ENCODE results near the gene TBPL1.
"Not testable (repeated sequence)": the region's sequence is repeated elsewhere in the genome, so short reads cannot be mapped to it uniquely, and the experiment has no call there.

Gene TBPL1

DNA sequence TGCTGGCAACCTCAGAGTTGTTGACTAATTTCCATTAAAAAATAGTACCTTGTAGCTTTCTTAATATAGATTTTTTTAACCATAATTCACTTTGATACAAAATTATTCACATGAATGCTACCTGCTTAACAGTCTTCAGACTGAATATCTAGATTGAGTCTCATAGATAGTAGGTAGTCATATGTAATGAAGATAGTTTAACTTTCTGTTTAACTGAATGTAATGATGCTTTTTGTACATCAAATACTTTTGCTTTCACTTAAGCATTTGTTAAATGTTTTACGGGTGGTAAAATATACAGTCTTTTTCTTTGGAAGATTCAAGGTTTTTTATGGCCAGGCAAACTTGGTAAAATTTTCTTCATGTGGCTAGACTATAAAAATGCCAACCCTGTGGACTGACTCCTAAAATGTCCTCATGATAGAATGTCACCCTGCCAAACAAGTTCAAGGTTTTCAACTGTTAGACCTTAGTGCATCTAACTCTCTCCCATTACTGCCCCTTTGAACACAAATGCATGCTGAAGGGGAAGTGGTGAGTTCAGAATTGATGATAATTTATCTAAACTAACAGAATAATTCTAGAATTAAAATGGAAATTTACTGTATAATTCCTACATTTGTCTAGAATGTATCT is 16.4 kb downstream of the TBPL1 start:
- DNase-seq (ENCODE audit: insufficient read length, low spot score), result no peak
- TF ChIP-seq POU2F2 (IDR thresholded peaks at IDR 0.05; ENCODE audit: low read depth, low read length) (no peak), SPI1 (IDR thresholded peaks at IDR 0.05; ENCODE audit: low read depth, low read length) (no peak), POLR2AphosphoS5 (IDR thresholded peaks at IDR 0.05; ENCODE audit: low read depth, low read length) (no peak), POLR2A (IDR thresholded peaks at IDR 0.05; ENCODE audit: low read depth, low read length) (no peak), TAF1 (IDR thresholded peaks at IDR 0.05; ENCODE audit: low read depth, low read length) (no peak), PAX5 (IDR thresholded peaks at IDR 0.05; ENCODE audit: insufficient read depth, low read length, severe bottlenecking) (no peak)
- FAIRE-seq, result no peak

DNA sequence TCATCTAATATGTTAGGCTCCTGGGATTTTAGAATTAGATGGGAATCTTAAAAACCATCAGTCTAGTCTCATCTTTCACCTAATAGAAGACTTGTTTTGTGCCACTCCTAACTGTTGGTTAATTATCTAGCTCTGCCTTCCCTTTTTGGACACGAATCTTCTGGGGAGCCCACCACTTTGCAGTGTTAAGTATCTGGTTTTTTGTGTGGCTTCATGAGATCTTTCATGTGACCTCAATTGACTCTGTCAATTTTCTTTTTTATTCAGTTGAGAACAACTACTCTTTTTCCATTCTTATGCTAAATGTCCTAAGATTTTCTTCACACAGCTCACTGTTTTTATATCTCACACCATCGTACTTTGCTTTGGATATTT is 16.9 kb downstream of the TBPL1 start:
- FAIRE-seq (no peak), DNase-seq (ENCODE audit: insufficient read length, low spot score) (no peak)
- TF ChIP-seq PAX5 (IDR thresholded peaks at IDR 0.05; ENCODE audit: insufficient read depth, low read length, severe bottlenecking), result no peak
- TF ChIP-seq TAF1 (IDR thresholded peaks at IDR 0.05; ENCODE audit: low read depth, low read length), result no peak
- TF ChIP-seq POLR2AphosphoS5 (IDR thresholded peaks at IDR 0.05; ENCODE audit: low read depth, low read length), result no peak
- TF ChIP-seq POU2F2 (IDR thresholded peaks at IDR 0.05; ENCODE audit: low read depth, low read length), result no peak
- no peak for TF ChIP-seq SPI1 (IDR thresholded peaks at IDR 0.05; ENCODE audit: low read depth, low read length)
- no peak for TF ChIP-seq POLR2A (IDR thresholded peaks at IDR 0.05; ENCODE audit: low read depth, low read length)

DNA sequence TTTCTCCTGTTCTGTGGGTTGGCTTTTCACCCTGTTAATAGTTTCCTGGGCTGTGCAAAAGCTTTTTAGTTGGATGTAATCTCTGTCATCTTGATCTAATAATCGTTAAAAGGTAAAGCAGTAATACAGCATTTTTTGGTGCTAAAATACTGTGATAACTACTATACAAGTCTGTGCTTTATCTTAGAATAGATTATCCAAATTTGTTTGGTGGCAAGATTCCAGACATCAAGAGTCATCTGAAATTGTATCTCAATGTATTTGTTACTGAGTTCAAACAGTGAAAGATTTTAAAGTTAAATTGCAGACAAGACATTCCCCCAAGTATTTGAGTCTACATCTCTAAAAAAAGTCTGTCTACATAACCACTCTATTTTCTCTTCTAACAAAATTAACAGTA is 18.8 kb downstream of the TBPL1 start:
- no peak for DNase-seq (ENCODE audit: insufficient read length, low spot score)
- no peak for FAIRE-seq
- no peak for TF ChIP-seq PAX5 (IDR thresholded peaks at IDR 0.05; ENCODE audit: insufficient read depth, low read length, severe bottlenecking)
- TF ChIP-seq POU2F2 (IDR thresholded peaks at IDR 0.05; ENCODE audit: low read depth, low read length), result no peak
- TF ChIP-seq SPI1 (IDR thresholded peaks at IDR 0.05; ENCODE audit: low read depth, low read length), result no peak
- TF ChIP-seq POLR2A (IDR thresholded peaks at IDR 0.05; ENCODE audit: low read depth, low read length), result no peak
- TF ChIP-seq TAF1 (IDR thresholded peaks at IDR 0.05; ENCODE audit: low read depth, low read length), result no peak
- no peak for TF ChIP-seq POLR2AphosphoS5 (IDR thresholded peaks at IDR 0.05; ENCODE audit: low read depth, low read length)

DNA sequence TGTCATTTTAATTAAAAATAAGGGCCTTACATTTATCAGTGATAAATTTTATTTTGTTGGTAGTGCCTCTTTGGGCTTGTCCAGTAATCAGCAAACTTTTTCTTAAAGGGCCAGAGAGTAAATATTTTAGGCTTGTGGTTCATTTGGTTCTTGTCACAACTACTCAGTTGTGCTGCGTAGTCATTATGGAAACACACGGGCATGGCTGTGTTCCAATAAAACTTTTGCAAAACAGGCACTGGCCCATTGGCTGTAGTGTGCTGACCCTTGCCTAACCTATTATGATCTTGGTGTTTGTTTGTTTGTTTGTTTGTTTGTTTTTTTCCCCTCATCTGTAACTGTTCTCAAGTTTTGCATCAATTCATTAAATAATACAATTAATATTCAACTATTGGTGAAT is 19.4 kb downstream of the TBPL1 start:
- DNase-seq (ENCODE audit: insufficient read length, low spot score) (no peak), FAIRE-seq (peak; percentile 59)
- no peak for TF ChIP-seq POU2F2 (IDR thresholded peaks at IDR 0.05; ENCODE audit: low read depth, low read length)
- TF ChIP-seq PAX5 (IDR thresholded peaks at IDR 0.05; ENCODE audit: insufficient read depth, low read length, severe bottlenecking), result no peak
- no peak for TF ChIP-seq POLR2A (IDR thresholded peaks at IDR 0.05; ENCODE audit: low read depth, low read length)
- TF ChIP-seq TAF1 (IDR thresholded peaks at IDR 0.05; ENCODE audit: low read depth, low read length), result no peak
- TF ChIP-seq SPI1 (IDR thresholded peaks at IDR 0.05; ENCODE audit: low read depth, low read length), result no peak
- no peak for TF ChIP-seq POLR2AphosphoS5 (IDR thresholded peaks at IDR 0.05; ENCODE audit: low read depth, low read length)

DNA sequence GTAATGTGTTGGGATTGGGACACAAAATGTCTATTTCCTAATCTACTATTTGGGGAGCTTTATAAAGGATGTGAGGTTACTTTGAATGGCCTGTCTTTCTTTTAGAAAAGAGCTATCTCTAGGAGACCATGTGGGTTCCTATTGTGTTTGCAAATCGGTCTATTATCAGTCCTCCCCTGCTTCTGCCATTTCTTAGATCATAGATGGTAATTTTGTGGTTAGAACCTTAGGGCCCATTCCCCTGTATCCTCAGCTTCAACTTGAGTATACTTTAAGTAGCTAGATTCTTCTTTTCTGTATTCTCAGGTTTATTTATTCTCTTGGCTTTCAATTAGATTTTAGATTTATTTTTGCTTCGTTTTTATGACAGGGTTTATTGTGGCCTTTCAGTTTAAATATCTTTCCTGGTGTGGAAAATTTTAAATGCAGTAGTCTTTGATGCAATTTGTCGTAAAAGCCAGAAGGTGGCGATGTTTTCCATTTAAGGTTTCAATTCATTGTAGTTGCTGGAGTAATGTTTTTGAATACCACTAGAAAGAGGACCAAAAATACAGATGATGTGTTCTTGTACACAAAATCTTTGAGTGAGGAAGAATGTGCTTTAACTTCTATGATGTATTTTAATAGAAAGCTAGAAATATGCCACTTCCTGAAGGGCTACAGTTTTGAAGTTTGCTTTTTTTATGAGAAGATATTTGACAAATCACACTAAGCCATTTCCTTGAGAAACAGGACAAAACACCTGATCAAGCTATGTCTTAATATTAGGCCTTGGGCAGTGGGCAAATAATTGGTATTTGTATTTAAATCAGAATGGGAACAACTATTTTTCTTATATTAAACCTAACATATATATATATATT is 20.3 kb downstream of the TBPL1 start:
- peak; percentile 85 for FAIRE-seq
- DNase-seq (ENCODE audit: insufficient read length, low spot score), result no peak
- no peak for TF ChIP-seq TAF1 (IDR thresholded peaks at IDR 0.05; ENCODE audit: low read depth, low read length)
- no peak for TF ChIP-seq SPI1 (IDR thresholded peaks at IDR 0.05; ENCODE audit: low read depth, low read length)
- TF ChIP-seq PAX5 (IDR thresholded peaks at IDR 0.05; ENCODE audit: insufficient read depth, low read length, severe bottlenecking), result no peak
- no peak for TF ChIP-seq POLR2AphosphoS5 (IDR thresholded peaks at IDR 0.05; ENCODE audit: low read depth, low read length)
- TF ChIP-seq POLR2A (IDR thresholded peaks at IDR 0.05; ENCODE audit: low read depth, low read length), result no peak
- no peak for TF ChIP-seq POU2F2 (IDR thresholded peaks at IDR 0.05; ENCODE audit: low read depth, low read length)

DNA sequence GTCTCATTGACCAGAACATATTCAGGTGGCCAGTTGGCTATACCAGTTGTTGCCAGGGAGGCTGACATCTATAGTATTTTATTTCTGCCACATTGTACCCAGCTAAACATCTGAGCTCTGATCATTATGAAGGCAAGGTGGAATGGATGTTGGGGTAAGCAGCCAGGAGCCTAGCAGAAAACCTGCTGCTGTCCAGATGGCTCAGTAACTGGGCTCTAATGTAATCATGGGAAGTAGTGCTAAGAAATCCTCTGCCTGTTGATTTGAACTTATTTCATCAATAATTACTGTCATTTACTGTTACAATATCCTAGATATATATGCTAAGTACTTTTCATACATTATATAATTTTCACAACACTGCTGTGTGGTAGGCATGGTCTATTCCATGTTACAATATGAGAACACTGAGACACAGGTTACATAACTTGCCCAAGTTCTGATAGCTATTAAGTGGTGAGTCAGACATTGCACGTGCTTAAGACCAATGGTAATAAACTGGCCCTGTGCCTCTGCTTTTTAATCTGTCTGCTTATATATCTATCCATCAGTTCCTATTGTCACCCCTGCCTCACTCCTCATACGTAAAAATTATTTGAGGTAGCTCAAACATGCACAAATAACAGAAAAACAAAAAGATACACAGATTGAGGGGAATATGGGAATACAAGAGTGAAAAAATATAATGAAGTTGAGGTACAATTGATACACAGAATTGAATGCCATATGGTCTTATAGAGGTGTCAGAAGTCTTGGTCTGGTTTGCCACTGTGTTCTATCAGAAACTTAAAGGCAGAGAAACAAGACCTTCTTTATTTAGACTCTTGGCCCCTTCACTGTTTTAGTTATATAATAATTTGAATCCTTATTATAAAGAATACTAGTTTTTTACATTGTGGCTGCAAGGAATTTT is 25.2 kb downstream of the TBPL1 start:
- DNase-seq (ENCODE audit: insufficient read length, low spot score), result no peak
- FAIRE-seq, result no peak
- TF ChIP-seq POLR2A (IDR thresholded peaks at IDR 0.05; ENCODE audit: low read depth, low read length), result no peak
- no peak for TF ChIP-seq POLR2AphosphoS5 (IDR thresholded peaks at IDR 0.05; ENCODE audit: low read depth, low read length)
- no peak for TF ChIP-seq SPI1 (IDR thresholded peaks at IDR 0.05; ENCODE audit: low read depth, low read length)
- TF ChIP-seq POU2F2 (IDR thresholded peaks at IDR 0.05; ENCODE audit: low read depth, low read length), result no peak
- TF ChIP-seq PAX5 (IDR thresholded peaks at IDR 0.05; ENCODE audit: insufficient read depth, low read length, severe bottlenecking), result no peak
- TF ChIP-seq TAF1 (IDR thresholded peaks at IDR 0.05; ENCODE audit: low read depth, low read length), result no peak

DNA sequence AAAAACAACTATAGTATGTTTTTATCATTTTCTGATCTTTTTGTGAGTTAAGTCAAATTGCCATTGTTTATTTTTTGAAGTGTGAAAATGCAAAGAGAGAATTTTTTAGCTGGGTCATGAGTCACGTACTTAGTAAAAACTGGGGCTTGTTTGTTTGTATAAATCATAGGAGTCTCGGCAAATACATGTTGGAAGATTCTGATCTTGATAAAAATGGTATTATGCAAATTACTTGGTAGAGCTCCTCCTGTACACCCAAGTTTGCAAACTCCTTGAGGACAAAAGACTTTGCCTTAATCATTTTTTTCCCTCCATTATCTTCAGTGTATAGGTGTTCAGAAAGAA is 25.8 kb downstream of the TBPL1 start:
- no peak for DNase-seq (ENCODE audit: insufficient read length, low spot score)
- no peak for FAIRE-seq
- TF ChIP-seq PAX5 (IDR thresholded peaks at IDR 0.05; ENCODE audit: insufficient read depth, low read length, severe bottlenecking) (no peak), SPI1 (IDR thresholded peaks at IDR 0.05; ENCODE audit: low read depth, low read length) (no peak), POLR2AphosphoS5 (IDR thresholded peaks at IDR 0.05; ENCODE audit: low read depth, low read length) (no peak), POLR2A (IDR thresholded peaks at IDR 0.05; ENCODE audit: low read depth, low read length) (no peak), POU2F2 (IDR thresholded peaks at IDR 0.05; ENCODE audit: low read depth, low read length) (no peak), TAF1 (IDR thresholded peaks at IDR 0.05; ENCODE audit: low read depth, low read length) (no peak)

DNA sequence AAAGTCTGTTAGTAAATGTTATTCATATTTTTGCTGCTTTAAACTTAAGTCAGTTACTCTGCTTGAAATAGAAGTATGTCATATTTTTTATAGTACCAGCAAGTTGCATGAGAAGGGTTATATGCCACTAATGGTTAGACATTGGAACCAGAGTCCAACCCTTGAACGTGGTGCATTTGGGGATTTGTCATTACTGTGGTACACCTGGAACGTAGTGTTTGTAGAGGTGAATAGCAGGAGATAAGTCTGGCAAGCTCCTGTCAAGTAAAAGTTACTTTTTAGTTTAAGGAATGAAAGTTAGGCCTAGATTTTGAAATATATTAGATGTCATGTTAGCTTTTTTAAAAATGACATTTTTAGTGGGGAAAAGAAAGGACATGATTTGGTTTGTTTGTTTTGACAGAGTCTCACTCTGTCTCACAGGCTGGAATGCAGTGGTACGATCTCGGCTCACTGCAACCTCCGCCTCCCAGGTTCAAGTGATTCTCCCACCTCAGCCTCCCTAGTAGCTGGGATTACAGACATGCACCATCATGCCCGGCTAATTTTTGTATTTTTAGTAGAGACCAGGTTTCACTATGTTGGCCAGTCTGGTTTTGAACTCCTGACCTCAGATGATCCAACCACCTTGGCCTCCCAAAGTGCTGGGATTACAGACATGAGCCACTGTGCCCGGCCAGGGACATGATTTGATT is 26.4 kb downstream of the TBPL1 start:
- DNase-seq (ENCODE audit: insufficient read length, low spot score), result not testable (repeated sequence)
- FAIRE-seq, result peak; percentile 38

Measured in GM12891 (cell line).